Endothelial cell of umbilical vein (primary cell): ENCODE results near the gene L2HGDH. TPM values are rescaled to one million over a fixed set of nuclear protein-coding genes. Genes with fewer than 3 reads are reported as not detected.

Experiments
- BruUV-seq: library from RNA; stranded (reverse); fragments of 400-500 nt; replicated peaks from 2 replicates; lab custom pipeline; 2021; lab: Mats Ljungman, UMichigan
- CTCF ChIA-PET: fragments of 300-600, 350-600 bp; sonication (Branson Sonifier 250); formaldehyde crosslinking; loops from one replicate; lab custom pipeline; 2021; ENCODE audit warnings: antibody characterized with exemption, inconsistent platforms; lab: Charles Lee
- POLR2A ChIA-PET: fragments of 300-600, 350-600 bp; sonication (Branson Sonifier 250); formaldehyde crosslinking; loops from one replicate; lab custom pipeline; 2021; ENCODE audit warnings: antibody characterized with exemption, inconsistent platforms; lab: Charles Lee
- DNase-seq: peaks from one replicate; pipeline ENCODE4 v3.0.0-alpha.2; 2011; ENCODE audit warnings: low read depth, low spot score
- FAIRE-seq: peaks from 2 replicates; lab custom pipeline; 2011; peaks lifted over from hg19 to GRCh38; lab: Jason Lieb, UNC
- H2AFZ ChIP-seq: 2 replicates; pipeline ENCODE4 v1.6.0; 2012; ENCODE audit warnings: low read depth, low read length, control low read depth, inconsistent platforms
- H3K27ac ChIP-seq: 2 replicates; pipeline ENCODE4 v1.5.1; 2011; ENCODE audit warnings: low read depth, mild to moderate bottlenecking, control low read depth, low read length, moderate library complexity; ENCODE audit not compliant: insufficient read depth
- H3K27me3 ChIP-seq, 2 experiments: 2 replicates each; pipeline versions ENCODE4 v1.6.0 to v1.6.1; 2011; ENCODE audit warnings: low read length in 2 of 2, mixed read lengths in 1 of 2; ENCODE audit not compliant: control insufficient read depth in 2 of 2, insufficient read depth in 2 of 2
- H3K36me3 ChIP-seq, 2 experiments: 2 replicates in 1 of 2; 3 replicates in 1 of 2; pipeline ENCODE4 v1.5.1; 2011; ENCODE audit warnings: low read length in 2 of 2, mild to moderate bottlenecking in 1 of 2, moderate library complexity in 1 of 2; ENCODE audit not compliant: control insufficient read depth in 2 of 2, insufficient read depth in 2 of 2; ENCODE audit errors: extremely low read depth in 1 of 2
- H3K4me1 ChIP-seq: 3 replicates; pipeline ENCODE4 v1.5.1; 2011; ENCODE audit warnings: mild to moderate bottlenecking, low read length; ENCODE audit not compliant: control insufficient read depth, insufficient read depth; ENCODE audit errors: extremely low read depth
- H3K4me2 ChIP-seq: 2 replicates; pipeline ENCODE4 v1.6.1; 2011; ENCODE audit warnings: low read length, control low read depth, mixed read lengths; ENCODE audit not compliant: insufficient read depth
- H3K4me3 ChIP-seq, 3 experiments: fragments of 200-600 bp in 1 of 3; sonication (generic), shearing (Covaris generic) in 1 of 3; replicated peaks in 1 of 3; 2 replicates each; pipeline ENCODE4 v1.5.1; 2011 to 2016; ENCODE audit warnings: control low read depth in 3 of 3, low read length in 3 of 3, mild to moderate bottlenecking in 2 of 3, inconsistent platforms in 1 of 3, low read depth in 1 of 3, moderate library complexity in 1 of 3; ENCODE audit not compliant: insufficient read depth in 1 of 3
- H3K79me2 ChIP-seq: 2 replicates; pipeline ENCODE4 v1.6.0; 2012; ENCODE audit warnings: low read length, inconsistent platforms; ENCODE audit not compliant: control insufficient read depth, insufficient read depth
- H3K9ac ChIP-seq: replicated peaks from 2 replicates; pipeline ENCODE3; 2011; ENCODE audit warnings: low read length, control low read depth; ENCODE audit not compliant: insufficient read depth; ENCODE audit errors: extremely low read depth
- H3K9me1 ChIP-seq: replicated peaks from 3 replicates; pipeline ENCODE4 v1.6.0; 2011; ENCODE audit warnings: mild to moderate bottlenecking, low read length; ENCODE audit not compliant: control insufficient read depth, insufficient read depth; ENCODE audit errors: extremely low read depth
- H3K9me3 ChIP-seq: replicated peaks from 2 replicates; pipeline ENCODE4 v1.5.1; 2012; ENCODE audit warnings: low read length, inconsistent platforms; ENCODE audit not compliant: control insufficient read depth, insufficient read depth
- H4K20me1 ChIP-seq: replicated peaks from 2 replicates; pipeline ENCODE3; 2011; ENCODE audit warnings: mild to moderate bottlenecking, low read length; ENCODE audit not compliant: control insufficient read depth, insufficient read depth; ENCODE audit errors: extremely low read depth
- CTCF ChIP-seq, 2 donors: IDR thresholded peaks; 1 replicate in 1 of 2; 2 replicates in 1 of 2; pipeline ENCODE4 v1.5.1; 2011; ENCODE audit warnings: low read length in 2 of 2, mild to moderate bottlenecking in 2 of 2, moderate library complexity in 2 of 2, control low read depth in 1 of 2, inconsistent platforms in 1 of 2, low read depth in 1 of 2; ENCODE audit not compliant: insufficient read depth in 1 of 2; ENCODE audit errors: extremely low read depth in 1 of 2
- EZH2 ChIP-seq: IDR thresholded peaks from 2 replicates; pipeline ENCODE4 v1.6.1; 2012; ENCODE audit warnings: borderline replicate concordance, low read depth, mild to moderate bottlenecking, moderate library complexity, low read length, inconsistent platforms; ENCODE audit not compliant: severe bottlenecking
- FOS ChIP-seq: IDR thresholded peaks from 2 replicates; pipeline ENCODE4 v1.6.1; 2011; ENCODE audit warnings: mild to moderate bottlenecking, low read length, moderate library complexity, borderline replicate concordance; ENCODE audit not compliant: insufficient read depth
- GATA2 ChIP-seq: IDR thresholded peaks from 2 replicates; pipeline ENCODE4 v1.7.0; 2011; ENCODE audit warnings: low read depth, mild to moderate bottlenecking, moderate library complexity, mixed read lengths, low read length; ENCODE audit not compliant: insufficient read length, insufficient read depth
- JUN ChIP-seq: IDR thresholded peaks from 2 replicates; pipeline ENCODE4 v1.6.1; 2011; ENCODE audit warnings: borderline replicate concordance, low read depth; ENCODE audit not compliant: insufficient read length, insufficient read depth
- MAX ChIP-seq: IDR thresholded peaks from 2 replicates; pipeline ENCODE4 v1.6.1; 2011; ENCODE audit not compliant: insufficient read depth, insufficient read length
- MYC ChIP-seq: IDR thresholded peaks from one replicate; pipeline ENCODE4 v1.6.1; 2011; ENCODE audit warnings: mild to moderate bottlenecking, low read depth, low read length
- POLR2A ChIP-seq: IDR thresholded peaks from 2 replicates; pipeline ENCODE4 v1.6.1; 2012; ENCODE audit warnings: low read depth, mild to moderate bottlenecking, control low read depth, low read length
- POLR2AphosphoS5 ChIP-seq: IDR thresholded peaks from 2 replicates; pipeline ENCODE4 v1.6.1; 2012; ENCODE audit warnings: low read depth, mild to moderate bottlenecking, control low read depth, low read length, moderate library complexity; ENCODE audit not compliant: insufficient read depth
- dilution Hi-C: fragments of 300-500 bp; cut with MboI; formaldehyde crosslinking; loops from one replicate; pipeline ENCODE4 v1.15.0; 2019; ENCODE audit warnings: low sequenced_read_pairs; ENCODE audit not compliant: extremely low pct_ligation_motif_present
- intact Hi-C: fragments of 100-400 bp; cut with micrococcal nuclease; formaldehyde crosslinking; loops from one replicate; pipeline ENCODE4 v1.10.0; 2022
- polyA plus RNA-seq, 4 experiments: library from polyadenylated mRNA; depleted of rRNA in 3 of 4; stranded (reverse) in 3 of 4; unstranded in 1 of 4; fragments of >200 nt; gene quantifications; 2 replicates each; pipeline versions ENCODE4 v1.2.1 to v1.2.3, GENCODE V29; 2011 to 2012; ENCODE audit warnings: missing spikeins in 1 of 4
- total RNA-seq: library from RNA; stranded (reverse); gene quantifications from 2 replicates; pipeline ENCODE4 v1.2.3, GENCODE V29; 2021

Gene L2HGDH
- total and polyA plus RNA-seq, 2 donors (not counting 3 experiments of a cell fraction or from before 2014, with no cell fraction given), result 2.5 to 5.3 TPM

- Histone ChIP-seq H4K20me1 (peaks cover 20% of the 10 kb centered on the region), H3K27ac (no peak overlapping the region), H3K4me2 (peak overlapping the region; percentile 57), H2AFZ (no peak overlapping the region), H3K36me3 (no peaks in the 10 kb centered on the region), H3K4me1 (peaks cover 28% of the 10 kb centered on the region), H3K9me3 (no peaks in the 10 kb centered on the region), H3K79me2 (peaks cover 78% of the 10 kb centered on the region), H3K9ac (no peak overlapping the region), H3K27me3 (no peaks in the 10 kb centered on the region), H3K9me1 (peaks cover 4% of the 10 kb centered on the region), H3K4me3 (no peak overlapping the region)
- FAIRE-seq (peak; percentile 67), DNase-seq (peak; percentile 81)
- POLR2A ChIA-PET, result interaction anchor here (0.6 kb wide), 1 partner anchor 19 kb away, joined by 4 read pairs; no protein-coding TSS in a partner anchor
- CTCF ChIA-PET, result interaction anchor here (1.2 kb wide), 1 partner anchor 16 kb away, joined by 4 read pairs; no protein-coding TSS in a partner anchor
- dilution Hi-C loops, result no loop called here
- no TSS peak for BruUV-seq
- TF ChIP-seq POLR2AphosphoS5 (peak; percentile 55), MYC (no peak)
- intact Hi-C loops, result no loop called here
These were observed 86.7 kb downstream of the L2HGDH start for GRCh38 chr14:50225067-50225973.

GRCh38 chr14:50222055-50222613 lies 89.9 kb downstream of the L2HGDH start:
- Histone ChIP-seq H3K9me3 (no peaks in the 10 kb centered on the region), H2AFZ (no peak overlapping the region), H3K4me3 (no peak overlapping the region), H3K4me1 (peaks cover 16% of the 10 kb centered on the region), H3K79me2 (peaks cover 68% of the 10 kb centered on the region), H4K20me1 (peaks cover 12% of the 10 kb centered on the region), H3K27me3 (no peaks in the 10 kb centered on the region), H3K27ac (no peak overlapping the region), H3K9ac (no peak overlapping the region), H3K9me1 (peaks cover 4% of the 10 kb centered on the region), H3K36me3 (no peaks in the 10 kb centered on the region), H3K4me2 (no peak overlapping the region)
- CTCF ChIA-PET, result no interaction called here
- no TSS peak for BruUV-seq
- intact Hi-C loops, result no loop called here
- no peak for TF ChIP-seq GATA2
- TF ChIP-seq EZH2, result no peak
- no peak for TF ChIP-seq POLR2A
- no peak for TF ChIP-seq MAX
- TF ChIP-seq CTCF (IDR thresholded peaks at IDR 0.05; ENCODE audit: extremely low read depth in 1 of 2, insufficient read depth in 1 of 2, low read depth in 1 of 2, low read length in 2 of 2), result no peak
- TF ChIP-seq MYC, result no peak
- no peak for TF ChIP-seq FOS
- no peak for TF ChIP-seq JUN
- no peak for TF ChIP-seq POLR2AphosphoS5
- FAIRE-seq, result no peak
- no peak for DNase-seq
- POLR2A ChIA-PET, result no interaction called here
- dilution Hi-C loops, result no loop called here
